Sigmoid colon (tissue), 4 donors: ENCODE results near the gene EXOC6.

Experiments used
- EP300 ChIP-seq, 4 donors: sonication (generic); formaldehyde crosslinking; IDR thresholded peaks; one replicate each; pipeline ENCODE4 v1.6.1; 2017; ENCODE audit warnings: antibody characterized with exemption in 4 of 4
- POLR2A ChIP-seq, 2 donors: fragments of 450-650 bp; IDR thresholded peaks; one replicate each; pipeline ENCODE4 v1.6.1; 2016; ENCODE audit warnings: antibody characterized with exemption in 2 of 2, mild to moderate bottlenecking in 2 of 2, moderate library complexity in 2 of 2
- POLR2AphosphoS5 ChIP-seq, 4 donors: sonication (generic); formaldehyde crosslinking; IDR thresholded peaks; one replicate each; pipeline ENCODE4 v1.6.1; 2017; ENCODE audit warnings: antibody characterized with exemption in 4 of 4
- TF ChIP-seq, protein P1 (sequence below), 4 experiments: fragments of 450-650 bp in 3 of 4; fragments of 200-600 bp in 1 of 4; IDR thresholded peaks; one replicate each; pipeline ENCODE4 v1.5.1; 2016 to 2019; ENCODE audit warnings: antibody characterized with exemption in 4 of 4, mild to moderate bottlenecking in 3 of 4, moderate library complexity in 2 of 4

DNA sequence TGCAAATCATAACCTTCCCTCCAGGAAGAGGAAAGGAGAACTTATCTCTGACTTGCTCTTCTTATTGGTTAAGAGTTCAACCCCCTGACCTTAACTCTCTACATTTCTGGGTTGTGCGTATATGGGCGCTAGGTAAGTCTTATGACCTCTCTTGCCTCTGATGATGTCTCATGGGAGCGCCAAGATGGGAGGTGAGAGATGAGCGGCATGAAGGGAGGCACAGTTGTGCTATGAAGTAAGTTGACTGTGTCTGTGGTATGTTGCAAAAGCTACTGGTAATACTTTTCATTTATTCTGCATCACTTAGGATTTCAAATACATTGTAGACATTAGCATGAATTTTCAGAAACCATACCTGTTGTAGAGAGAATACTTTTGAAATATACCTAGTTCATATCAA is 59.0 kb downstream of the EXOC6 start:
- TF ChIP-seq, protein P1, sequence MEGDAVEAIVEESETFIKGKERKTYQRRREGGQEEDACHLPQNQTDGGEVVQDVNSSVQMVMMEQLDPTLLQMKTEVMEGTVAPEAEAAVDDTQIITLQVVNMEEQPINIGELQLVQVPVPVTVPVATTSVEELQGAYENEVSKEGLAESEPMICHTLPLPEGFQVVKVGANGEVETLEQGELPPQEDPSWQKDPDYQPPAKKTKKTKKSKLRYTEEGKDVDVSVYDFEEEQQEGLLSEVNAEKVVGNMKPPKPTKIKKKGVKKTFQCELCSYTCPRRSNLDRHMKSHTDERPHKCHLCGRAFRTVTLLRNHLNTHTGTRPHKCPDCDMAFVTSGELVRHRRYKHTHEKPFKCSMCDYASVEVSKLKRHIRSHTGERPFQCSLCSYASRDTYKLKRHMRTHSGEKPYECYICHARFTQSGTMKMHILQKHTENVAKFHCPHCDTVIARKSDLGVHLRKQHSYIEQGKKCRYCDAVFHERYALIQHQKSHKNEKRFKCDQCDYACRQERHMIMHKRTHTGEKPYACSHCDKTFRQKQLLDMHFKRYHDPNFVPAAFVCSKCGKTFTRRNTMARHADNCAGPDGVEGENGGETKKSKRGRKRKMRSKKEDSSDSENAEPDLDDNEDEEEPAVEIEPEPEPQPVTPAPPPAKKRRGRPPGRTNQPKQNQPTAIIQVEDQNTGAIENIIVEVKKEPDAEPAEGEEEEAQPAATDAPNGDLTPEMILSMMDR (IDR thresholded peaks at IDR 0.05), result no peak
- TF ChIP-seq POLR2AphosphoS5 (IDR thresholded peaks at IDR 0.05) (no peak), POLR2A (IDR thresholded peaks at IDR 0.05) (no peak), EP300 (IDR thresholded peaks at IDR 0.05) (no peak)
